ENCODE measurements around the gene APBB2.

DNA sequence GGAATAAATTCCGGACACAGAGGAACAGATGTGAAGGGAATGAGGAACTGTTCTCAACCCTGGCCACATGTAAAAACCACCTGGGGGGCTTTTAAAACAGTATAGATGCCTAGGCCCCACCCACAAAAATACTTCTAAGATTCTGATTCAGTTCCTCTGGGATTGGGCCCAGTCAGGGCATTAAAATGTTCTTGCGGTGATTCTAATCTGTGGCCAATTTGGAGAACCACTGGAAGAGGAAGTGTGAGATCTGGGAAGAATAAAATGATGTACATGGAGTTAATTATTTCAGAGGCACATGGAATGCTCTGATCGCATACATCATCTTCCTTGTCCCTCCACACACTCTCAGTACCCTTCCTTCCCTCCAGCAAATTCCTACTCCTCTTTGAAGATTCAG lies 192.2 kb downstream of the APBB2 start:
- no peak for TF ChIP-seq CHD1 (IDR thresholded peaks at IDR 0.05; ENCODE audit: low read depth, low read length)
- TF ChIP-seq POLR2A (IDR thresholded peaks at IDR 0.05; ENCODE audit: low read depth, low read length): no peak
- TF ChIP-seq, protein P1, sequence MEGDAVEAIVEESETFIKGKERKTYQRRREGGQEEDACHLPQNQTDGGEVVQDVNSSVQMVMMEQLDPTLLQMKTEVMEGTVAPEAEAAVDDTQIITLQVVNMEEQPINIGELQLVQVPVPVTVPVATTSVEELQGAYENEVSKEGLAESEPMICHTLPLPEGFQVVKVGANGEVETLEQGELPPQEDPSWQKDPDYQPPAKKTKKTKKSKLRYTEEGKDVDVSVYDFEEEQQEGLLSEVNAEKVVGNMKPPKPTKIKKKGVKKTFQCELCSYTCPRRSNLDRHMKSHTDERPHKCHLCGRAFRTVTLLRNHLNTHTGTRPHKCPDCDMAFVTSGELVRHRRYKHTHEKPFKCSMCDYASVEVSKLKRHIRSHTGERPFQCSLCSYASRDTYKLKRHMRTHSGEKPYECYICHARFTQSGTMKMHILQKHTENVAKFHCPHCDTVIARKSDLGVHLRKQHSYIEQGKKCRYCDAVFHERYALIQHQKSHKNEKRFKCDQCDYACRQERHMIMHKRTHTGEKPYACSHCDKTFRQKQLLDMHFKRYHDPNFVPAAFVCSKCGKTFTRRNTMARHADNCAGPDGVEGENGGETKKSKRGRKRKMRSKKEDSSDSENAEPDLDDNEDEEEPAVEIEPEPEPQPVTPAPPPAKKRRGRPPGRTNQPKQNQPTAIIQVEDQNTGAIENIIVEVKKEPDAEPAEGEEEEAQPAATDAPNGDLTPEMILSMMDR (conservative IDR thresholded peaks at IDR 0.05; ENCODE audit: low read depth, low read length): no peak
- TF ChIP-seq CEBPB (IDR thresholded peaks at IDR 0.05; ENCODE audit: low read depth, low read length): no peak
- no peak for TF ChIP-seq MAZ (IDR thresholded peaks at IDR 0.05; ENCODE audit: borderline replicate concordance, low read depth, low read length)
- TF ChIP-seq NFE2L2 (IDR thresholded peaks at IDR 0.05; ENCODE audit: low read depth, low read length): no peak
- no peak for TF ChIP-seq MXI1 (IDR thresholded peaks at IDR 0.05; ENCODE audit: borderline replicate concordance, low read depth, low read length)
- TF ChIP-seq FOS (IDR thresholded peaks at IDR 0.05; ENCODE audit: low read depth, low read length): no peak

Data from IMR-90 (cell line).